ENCODE results near the gene DNAJC9. TPM values are rescaled to one million over a fixed set of nuclear protein-coding genes. Genes with fewer than 3 reads are reported as not detected.

Gene DNAJC9
- total RNA-seq, 2 experiments from 2014 or later = 15.4 to 15.8 TPM

- no peak for ATAC-seq (ENCODE audit: poor library complexity)
- no peaks in the 10 kb centered on the region for H3K9me3 ChIP-seq (ENCODE audit: control insufficient read depth in 1 of 2, insufficient read depth in 1 of 2, low read length in 2 of 2)
- no peak overlapping the region for H3K4me3 ChIP-seq (ENCODE audit: low read length)
- ChIA-PET CTCF (no interaction called here), POLR2A (interaction anchor here (2.0 kb wide), 3 partner anchors 10 to 247 kb away, joined by 9 to 20 read pairs (median 12); partner anchors contain the start of gene PPP3CB)
- no peak for TF ChIP-seq CTCF (IDR thresholded peaks at IDR 0.05)
- H3K4me1 ChIP-seq (ENCODE audit: insufficient read depth, low read length) = peaks cover 35% of the 10 kb centered on the region
- no peak overlapping the region for H3K27ac ChIP-seq (ENCODE audit: low read depth in 1 of 2, low read length in 2 of 2)
- Mint-ChIP-seq H3K9me3 (no peaks in the 10 kb centered on the region), H3K27me3 (no peaks in the 10 kb centered on the region), H3K36me3 (ENCODE audit: low read depth) (peaks cover 89% of the 10 kb centered on the region), H3K27ac (peak overlapping the region; percentile 86), H3K4me3 (peak overlapping the region; percentile 96), H3K4me1 (ENCODE audit: low read depth) (peaks cover 81% of the 10 kb centered on the region)
- H3K27me3 ChIP-seq (ENCODE audit: control insufficient read depth in 1 of 2, insufficient read depth in 2 of 2, low read length in 2 of 2) = no peaks in the 10 kb centered on the region
- intact Hi-C loops (cut with DNase I, micrococcal nuclease) = loop anchor here (5.0 to 10.0 kb wide), 3 partner anchors 81 to 623 kb away; partner anchors contain the start of genes ECD (in 1 of the 2), FAM149B1 (in 1 of the 2), MICU1 (in 1 of the 2) and P4HA1 (in 1 of the 2)
- no peak for DNase-seq
- peaks cover 37% of the 10 kb centered on the region for H3K36me3 ChIP-seq (ENCODE audit: insufficient read depth, low read length)
Observed at GRCh38 chr10:73248259-73248724, 1.2 kb upstream of the DNAJC9 start.

GRCh38 chr10:73247509-73248258 is 629 bp upstream of the DNAJC9 start:
- TF ChIP-seq CTCF (IDR thresholded peaks at IDR 0.05) = no peak
- Mint-ChIP-seq H3K27ac (peak overlapping the region; percentile 86), H3K27me3 (no peaks in the 10 kb centered on the region), H3K9me3 (no peaks in the 10 kb centered on the region), H3K36me3 (ENCODE audit: low read depth) (peaks cover 89% of the 10 kb centered on the region), H3K4me1 (ENCODE audit: low read depth) (peaks cover 75% of the 10 kb centered on the region), H3K4me3 (peak overlapping the region; percentile 96)
- Histone ChIP-seq H3K36me3 (ENCODE audit: insufficient read depth, low read length) (peaks cover 43% of the 10 kb centered on the region), H3K4me3 (ENCODE audit: low read length) (peak overlapping the region; percentile 81), H3K27ac (ENCODE audit: low read depth in 1 of 2, low read length in 2 of 2) (peak overlapping the region; percentile 81 to 94), H3K9me3 (ENCODE audit: control insufficient read depth in 1 of 2, insufficient read depth in 1 of 2, low read length in 2 of 2) (no peaks in the 10 kb centered on the region), H3K27me3 (ENCODE audit: control insufficient read depth in 1 of 2, insufficient read depth in 2 of 2, low read length in 2 of 2) (no peaks in the 10 kb centered on the region), H3K4me1 (ENCODE audit: insufficient read depth, low read length) (peaks cover 31% of the 10 kb centered on the region)
- POLR2A ChIA-PET = interaction anchor here (0.6 to 2.2 kb wide), 19 partner anchors 8 to 1962 kb away, joined by 3 to 20 read pairs (median 6); partner anchors contain the start of genes ANXA7, CFAP70, ECD and FAM149B1
- ATAC-seq (ENCODE audit: poor library complexity) = no peak
- DNase-seq = no peak
- intact Hi-C loops (cut with DNase I, micrococcal nuclease) = loop anchor here (2.0 to 10.0 kb wide), 6 partner anchors 80 to 891 kb away; partner anchors contain the start of genes ECD (in 1 of the 2), FAM149B1 (in 1 of the 2), MICU1 (in 1 of the 2) and P4HA1 (in 1 of the 2)
- CTCF ChIA-PET = interaction anchor here (1.2 kb wide), 1 partner anchor 21 kb away, joined by 3 read pairs; no protein-coding TSS in a partner anchor

- no peaks in the 10 kb centered on the region for H3K27me3 Mint-ChIP-seq
- DNase-seq = peak in 1 of 14 experiments; percentile 11
- ChIA-PET POLR2A (interaction anchor here (0.6 to 2.2 kb wide), 15 partner anchors 8 to 859 kb away, joined by 3 to 20 read pairs (median 8); partner anchors contain the start of genes ANXA7, CFAP70, ECD and FAM149B1), CTCF (interaction anchor here (1.2 kb wide), 1 partner anchor 20 kb away, joined by 3 read pairs; no protein-coding TSS in a partner anchor)
- peak overlapping the region; percentile 86 for H3K27ac Mint-ChIP-seq
- Histone ChIP-seq H3K36me3 (ENCODE audit: insufficient read depth, low read length) (peaks cover 52% of the 10 kb centered on the region), H3K9me3 (ENCODE audit: control insufficient read depth in 1 of 2, insufficient read depth in 1 of 2, low read length in 2 of 2) (no peaks in the 10 kb centered on the region), H3K4me3 (ENCODE audit: low read length) (peak overlapping the region; percentile 81), H3K27ac (ENCODE audit: low read depth in 1 of 2, low read length in 2 of 2) (peak overlapping the region; percentile 81 to 94), H3K4me1 (ENCODE audit: insufficient read depth, low read length) (peaks cover 20% of the 10 kb centered on the region), H3K27me3 (ENCODE audit: control insufficient read depth in 1 of 2, insufficient read depth in 2 of 2, low read length in 2 of 2) (no peaks in the 10 kb centered on the region)
- intact Hi-C loops (cut with DNase I, micrococcal nuclease) = loop anchor here (2.0 to 10.0 kb wide), 6 partner anchors 79 to 889 kb away; partner anchors contain the start of genes ECD (in 1 of the 2), FAM149B1 (in 1 of the 2), MICU1 (in 1 of the 2) and P4HA1 (in 1 of the 2)
- H3K9me3 Mint-ChIP-seq = no peaks in the 10 kb centered on the region
- H3K36me3 Mint-ChIP-seq (ENCODE audit: low read depth) = peaks cover 87% of the 10 kb centered on the region
- peak overlapping the region; percentile 96 for H3K4me3 Mint-ChIP-seq
- no peak for ATAC-seq (ENCODE audit: poor library complexity)
- no peak for TF ChIP-seq CTCF (IDR thresholded peaks at IDR 0.05)
- H3K4me1 Mint-ChIP-seq (ENCODE audit: low read depth) = peaks cover 63% of the 10 kb centered on the region
Observed at GRCh38 chr10:73246322-73246645, 771 bp downstream of the DNAJC9 start.
